HCT116 (cell line): Measurements from ENCODE around the gene TINCR. TPM values are rescaled to one million over a fixed set of nuclear protein-coding genes. Genes with fewer than 3 reads are reported as not detected.

Experiments
- ATAC-seq: fragments of 200-7000 bp; cut with Tn5 transposase; 2 replicates; pipeline ENCODE4 v1.9.1; 2020; ENCODE audit warnings: mild to moderate bottlenecking, moderate library complexity
- BruUV-seq: library from RNA; stranded (reverse); fragments of 400-500 nt; replicated peaks from 2 replicates; lab custom pipeline; 2021; lab: Mats Ljungman, UMichigan
- CTCF ChIA-PET: fragments of 300-600 bp; sonication (Branson Sonifier 250); formaldehyde crosslinking; loops from one replicate; lab custom pipeline; 2021; ENCODE audit warnings: antibody characterized with exemption; lab: Charles Lee
- POLR2A ChIA-PET: fragments of 300-600, 350-600 bp; sonication (Branson Sonifier 250); formaldehyde crosslinking; loops from one replicate; lab custom pipeline; 2021; ENCODE audit warnings: antibody characterized with exemption; lab: Charles Lee
- RAD21 ChIA-PET, 2 experiments: fragments of 300-600 bp; sonication (Branson Sonifier 250); formaldehyde crosslinking; loops; one replicate each; lab custom pipeline; 2023; ENCODE audit warnings: low total read pairs in 2 of 2; ENCODE audit not compliant: uncharacterized antibody in 2 of 2, unreplicated experiment in 2 of 2, low non-redundant PET in 1 of 2; lab: Charles Lee
- DNase-seq: peaks from one replicate; pipeline ENCODE4 v3.0.0-alpha.2; 2010; ENCODE audit warnings: low read depth, low spot score
- H2AFZ ChIP-seq: fragments of 200-600 bp; shearing (Covaris generic), sonication (generic); 2 replicates; pipeline ENCODE4 v1.6.1; 2017; ENCODE audit warnings: low read depth, mixed run types, mixed read lengths, antibody characterized with exemption, low read length; ENCODE audit not compliant: poor library complexity, severe bottlenecking
- H3K27ac ChIP-seq: 2 replicates; pipeline ENCODE4 v1.5.1; 2012; ENCODE audit warnings: low read depth, low read length
- H3K27me3 ChIP-seq: fragments of 200-600 bp; sonication (generic); 2 replicates; pipeline ENCODE4 v1.6.1; 2016; ENCODE audit warnings: mixed run types, low read length, mixed read lengths; ENCODE audit not compliant: insufficient read depth
- H3K36me3 ChIP-seq, 2 experiments: fragments of 200-500 bp in 1 of 2; fragments of 200-600 bp in 1 of 2; sonication (Bioruptor generic) in 1 of 2; sonication (generic) in 1 of 2; 2 replicates each; pipeline versions ENCODE4 v1.5.1 to v1.6.1; 2014 to 2016; ENCODE audit warnings: low read length in 2 of 2, inconsistent platforms in 1 of 2, mixed read lengths in 1 of 2, mixed run types in 1 of 2; ENCODE audit not compliant: insufficient read depth in 2 of 2, control insufficient read depth in 1 of 2
- H3K4me1 ChIP-seq, 2 experiments: fragments of 200-600 bp in 1 of 2; sonication (generic) in 1 of 2; 2 replicates each; pipeline versions ENCODE4 v1.5.1 to v1.6.1; 2012 to 2017; ENCODE audit warnings: low read length in 2 of 2, inconsistent platforms in 1 of 2, mild to moderate bottlenecking in 1 of 2, mixed read lengths in 1 of 2, mixed run types in 1 of 2, moderate library complexity in 1 of 2; ENCODE audit not compliant: insufficient read depth in 2 of 2, control insufficient read depth in 1 of 2
- H3K4me2 ChIP-seq: fragments of 200-600 bp; sonication (generic); 2 replicates; pipeline ENCODE4 v1.6.1; 2017; ENCODE audit warnings: mixed run types, low read length, mixed read lengths
- H3K4me3 ChIP-seq, 2 experiments: fragments of 200-600 bp in 1 of 2; sonication (generic) in 1 of 2; replicated peaks in 1 of 2; 2 replicates each; pipeline ENCODE4 v1.5.1; 2011 to 2016; ENCODE audit warnings: low read length in 2 of 2, control low read depth in 1 of 2, low read depth in 1 of 2, mild to moderate bottlenecking in 1 of 2, mixed read lengths in 1 of 2, mixed run types in 1 of 2
- H3K79me2 ChIP-seq: fragments of 200-600 bp; sonication (generic); 2 replicates; pipeline ENCODE4 v1.6.1; 2017; ENCODE audit warnings: mild to moderate bottlenecking, mixed run types, low read length, moderate library complexity, mixed read lengths; ENCODE audit not compliant: insufficient read depth
- H3K9ac ChIP-seq: fragments of 200-600 bp; sonication (generic); 2 replicates; pipeline ENCODE4 v1.6.1; 2016; ENCODE audit warnings: low read length, mixed read lengths
- H3K9me2 ChIP-seq: fragments of 200-600 bp; sonication (generic), shearing (Covaris generic); 2 replicates; pipeline ENCODE4 v1.6.1; 2017; ENCODE audit warnings: mixed run types, mild to moderate bottlenecking, moderate library complexity; ENCODE audit not compliant: insufficient read depth
- H3K9me3 ChIP-seq, 2 experiments: fragments of 200-500 bp in 1 of 2; fragments of 200-600 bp in 1 of 2; sonication (Bioruptor generic) in 1 of 2; sonication (generic) in 1 of 2; 2 replicates each; pipeline ENCODE4 v1.6.1; 2014 to 2017; ENCODE audit warnings: low read length in 2 of 2, mixed read lengths in 2 of 2, inconsistent platforms in 1 of 2, low read depth in 1 of 2, mild to moderate bottlenecking in 1 of 2, mixed run types in 1 of 2, moderate library complexity in 1 of 2; ENCODE audit not compliant: control insufficient read depth in 1 of 2, insufficient read depth in 1 of 2
- H4K20me1 ChIP-seq: fragments of 200-600 bp; sonication (generic), shearing (Covaris generic); 2 replicates; pipeline ENCODE4 v1.6.1; 2017; ENCODE audit warnings: mixed run types, mild to moderate bottlenecking, moderate library complexity; ENCODE audit not compliant: insufficient read depth
- CEBPB ChIP-seq: IDR thresholded peaks from 2 replicates; pipeline ENCODE4 v1.6.1; 2012; ENCODE audit warnings: low read depth
- CTCF ChIP-seq, 3 experiments: fragments of 200-600 bp in 1 of 3; sonication (generic) in 1 of 3; IDR thresholded peaks in 2 of 3; conservative IDR thresholded peaks in 1 of 3; 2 replicates each; pipeline ENCODE4 v1.5.1; 2012 to 2017; ENCODE audit warnings: low read depth in 2 of 3, low read length in 2 of 3, antibody characterized with exemption in 1 of 3, borderline replicate concordance in 1 of 3, control low read depth in 1 of 3, mild to moderate bottlenecking in 1 of 3, mixed read lengths in 1 of 3, mixed run types in 1 of 3, moderate library complexity in 1 of 3; ENCODE audit not compliant: insufficient read depth in 1 of 3
- EGR1 ChIP-seq: IDR thresholded peaks from 2 replicates; pipeline ENCODE4 v1.6.1; 2012; ENCODE audit warnings: low read depth
- EZH2phosphoT487 ChIP-seq: fragments of 200-600 bp; IDR thresholded peaks from 2 replicates; pipeline ENCODE4 v1.6.1; 2018; ENCODE audit warnings: antibody characterized with exemption, borderline replicate concordance
- FOSL1 ChIP-seq: IDR thresholded peaks from 2 replicates; pipeline ENCODE4 v1.6.1; 2012; ENCODE audit warnings: low read depth
- JUND ChIP-seq: IDR thresholded peaks from 2 replicates; pipeline ENCODE4 v1.6.1; 2012
- MAX ChIP-seq: IDR thresholded peaks from 2 replicates; pipeline ENCODE4 v1.6.1; 2012
- POLR2A ChIP-seq: IDR thresholded peaks from 2 replicates; pipeline ENCODE4 v1.7.0; 2011; ENCODE audit warnings: borderline replicate concordance; ENCODE audit not compliant: insufficient read depth, insufficient read length; ENCODE audit errors: extremely low read depth
- RAD21 ChIP-seq: IDR thresholded peaks from 2 replicates; pipeline ENCODE4 v1.6.1; 2012; ENCODE audit warnings: low read depth, mild to moderate bottlenecking
- SRF ChIP-seq: IDR thresholded peaks from 2 replicates; pipeline ENCODE4 v1.6.1; 2012; ENCODE audit warnings: low read depth
- TCF7L2 ChIP-seq: IDR thresholded peaks from 2 replicates; pipeline ENCODE4 v1.7.0; 2011; ENCODE audit warnings: borderline replicate concordance, inconsistent platforms; ENCODE audit not compliant: insufficient read depth, insufficient read length; ENCODE audit errors: extremely low read depth
- YY1 ChIP-seq: IDR thresholded peaks from 2 replicates; pipeline ENCODE4 v1.6.1; 2011; ENCODE audit warnings: low read length, low read depth, moderate library complexity, mild to moderate bottlenecking; ENCODE audit not compliant: insufficient replicate concordance; ENCODE audit errors: extremely low read depth
- intact Hi-C: fragments of 100-400 bp; cut with micrococcal nuclease; formaldehyde crosslinking; loops from 2 replicates; pipeline ENCODE4 v1.10.0; 2022
- total RNA-seq: library from RNA; stranded (reverse); gene quantifications from one replicate; pipeline ENCODE4 v1.2.1, GENCODE V29; 2021; ENCODE audit not compliant: unreplicated experiment

The TINCR gene
- total RNA-seq, 1 experiment from 2014 or later: 6.1 TPM

- no peak overlapping the region for H3K27ac ChIP-seq
- DNase-seq: no peak
- TF ChIP-seq CTCF (IDR thresholded peaks at IDR 0.05 in 2 of 3, conservative IDR thresholded peaks at IDR 0.05 in 1 of 3; ENCODE audit: borderline replicate concordance in 1 of 3, insufficient read depth in 1 of 3, low read depth in 2 of 3, low read length in 2 of 3) (peak; percentile 21 to 33 (median 24); a peak in 3 of 6 replicates), JUND (no peak), EZH2phosphoT487 (no peak), FOSL1 (no peak), RAD21 (peak; percentile 68), CEBPB (no peak)
- no peak overlapping the region for H2AFZ ChIP-seq
- H3K9ac ChIP-seq: no peak overlapping the region
- ChIA-PET RAD21 (no interaction called here), CTCF (no interaction called here), POLR2A (no interaction called here)
- no peaks in the 10 kb centered on the region for H4K20me1 ChIP-seq
- H3K4me3 ChIP-seq: no peak overlapping the region
- H3K36me3 ChIP-seq: no peaks in the 10 kb centered on the region
- no peaks in the 10 kb centered on the region for H3K27me3 ChIP-seq
- ATAC-seq: peak; percentile 71
- H3K9me3 ChIP-seq: no peaks in the 10 kb centered on the region
- no TSS peak for BruUV-seq
- no peaks in the 10 kb centered on the region for H3K79me2 ChIP-seq
- H3K4me1 ChIP-seq: peaks cover 6 to 8% of the 10 kb centered on the region in 2 experiments; a peak in 3 of 4 replicates
- no peak overlapping the region for H3K4me2 ChIP-seq
- H3K9me2 ChIP-seq: no peaks in the 10 kb centered on the region
- intact Hi-C loops: no loop called here
These were observed 25.1 kb downstream of the TINCR start for GRCh38 chr19:5542665-5543064.

GRCh38 chr19:5541456-5541855 is 26.3 kb downstream of the TINCR start:
- Histone ChIP-seq H3K4me3 (no peak overlapping the region), H3K9me3 (no peaks in the 10 kb centered on the region), H2AFZ (no peak overlapping the region), H3K9ac (no peak overlapping the region), H3K4me1 (peaks cover 16 to 19% of the 10 kb centered on the region in 2 experiments), H3K27ac (no peak overlapping the region), H3K79me2 (no peaks in the 10 kb centered on the region), H3K36me3 (no peaks in the 10 kb centered on the region), H3K27me3 (no peaks in the 10 kb centered on the region)
- ChIA-PET CTCF (no interaction called here), RAD21 (no interaction called here)
- ATAC-seq: no peak
- TF ChIP-seq MAX: no peak
- no peak for TF ChIP-seq SRF
- TF ChIP-seq TCF7L2: no peak
- no peak for TF ChIP-seq POLR2A
- no peak for TF ChIP-seq EZH2phosphoT487
- no peak for TF ChIP-seq EGR1
- no peak for TF ChIP-seq YY1
- TF ChIP-seq, all 23 proteins: peak for 0
- H3K9me2 ChIP-seq: no peaks in the 10 kb centered on the region
- H4K20me1 ChIP-seq: no peaks in the 10 kb centered on the region
- DNase-seq: no peak
- POLR2A ChIA-PET: no interaction called here
- no peak overlapping the region for H3K4me2 ChIP-seq
- intact Hi-C loops: no loop called here
- no TSS peak for BruUV-seq
